Measurements from ENCODE around the gene ARHGAP25.

GRCh38 chr2:68809324-68810240, 75.0 kb downstream of the ARHGAP25 start:
- TF ChIP-seq CTCF (conservative IDR thresholded peaks at IDR 0.05; ENCODE audit: low read depth in 2 of 2), result no peak
- TF ChIP-seq JUNB (IDR thresholded peaks at IDR 0.05; ENCODE audit: unreplicated experiment), result no peak
- no peak for TF ChIP-seq EZH2 (IDR thresholded peaks at IDR 0.05; ENCODE audit: low read depth, unreplicated experiment)
